Head of caudate nucleus (tissue), 42 donors: ENCODE data around the gene CUX1.
"Not testable (repeated sequence)": the region's sequence is repeated elsewhere in the genome, so short reads cannot be mapped to it uniquely, and the experiment has no call there.

Experiments used
- DNase-seq, 42 donors: peaks; one replicate each; pipeline versions ENCODE4 v3.0.0 to v3.0.0-alpha.2; 2020 to 2021; ENCODE audit warnings: mixed read lengths in 7 of 42
- intact Hi-C: fragments of 100-400 bp; cut with DNase I; formaldehyde crosslinking; loops from one replicate; pipeline ENCODE4 v1.15.0; 2022

CUX1 gene

GRCh38 chr7:102183848-102184247 is 366.4 kb downstream of the CUX1 start:
- intact Hi-C loops, result not testable (repeated sequence)

GRCh38 chr7:102184303-102184702 is 366.9 kb downstream of the CUX1 start:
- DNase-seq, result no peak
- intact Hi-C loops, result no loop called here

More at GRCh38 chr7:102183848-102184247, 366.4 kb downstream of the CUX1 start:
- DNase-seq, result not testable (repeated sequence)

GRCh38 chr7:102185796-102186195 is 368.4 kb downstream of the CUX1 start:
- intact Hi-C loops, result no loop called here
- DNase-seq, result no peak

GRCh38 chr7:102186306-102186705 is 368.9 kb downstream of the CUX1 start:
- intact Hi-C loops, result no loop called here
- no peak for DNase-seq

DNA sequence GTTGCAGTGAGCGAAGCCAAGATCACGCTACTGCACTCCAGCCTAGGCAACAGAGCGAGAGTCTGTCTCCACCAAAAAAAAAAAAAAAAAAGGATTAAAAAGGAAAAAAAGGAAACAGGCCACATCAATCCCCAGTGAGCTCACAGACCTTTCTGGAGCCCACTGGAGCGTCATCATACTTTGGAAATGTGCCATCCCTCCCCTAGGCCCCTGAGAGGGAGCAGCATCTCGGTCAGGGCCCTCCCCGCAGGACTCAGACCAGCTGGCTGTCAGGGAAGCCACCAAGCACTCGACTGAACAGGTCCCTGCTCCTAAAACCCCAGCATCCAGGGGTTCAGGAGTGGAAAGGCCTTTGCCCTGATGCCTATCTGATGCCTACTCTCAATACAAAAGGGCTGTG is 371.3 kb downstream of the CUX1 start:
- intact Hi-C loops, result no loop called here
- no peak for DNase-seq

DNA sequence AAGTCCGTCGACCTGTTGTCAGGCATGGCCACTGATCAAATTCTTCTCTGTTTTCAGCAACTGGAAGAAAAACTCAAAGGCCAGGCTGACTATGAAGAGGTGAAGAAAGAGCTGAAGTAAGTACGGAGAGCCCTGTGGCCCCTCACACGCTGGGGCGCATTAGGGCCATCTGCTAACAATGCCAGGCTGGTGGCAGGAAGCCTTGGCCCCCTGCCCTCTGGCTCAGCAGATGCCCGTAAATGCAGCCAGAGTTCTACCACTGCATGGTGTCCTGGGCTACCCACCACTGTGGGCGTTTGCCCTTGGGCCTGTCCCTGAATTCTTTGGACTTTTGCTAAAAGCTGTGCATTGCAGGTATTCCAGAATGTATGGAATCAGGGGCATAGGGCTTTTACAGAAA is 372.3 kb downstream of the CUX1 start:
- DNase-seq, result peak in 6 of 42 donors; percentile 14 to 54 (median 26)
- intact Hi-C loops, result no loop called here

DNA sequence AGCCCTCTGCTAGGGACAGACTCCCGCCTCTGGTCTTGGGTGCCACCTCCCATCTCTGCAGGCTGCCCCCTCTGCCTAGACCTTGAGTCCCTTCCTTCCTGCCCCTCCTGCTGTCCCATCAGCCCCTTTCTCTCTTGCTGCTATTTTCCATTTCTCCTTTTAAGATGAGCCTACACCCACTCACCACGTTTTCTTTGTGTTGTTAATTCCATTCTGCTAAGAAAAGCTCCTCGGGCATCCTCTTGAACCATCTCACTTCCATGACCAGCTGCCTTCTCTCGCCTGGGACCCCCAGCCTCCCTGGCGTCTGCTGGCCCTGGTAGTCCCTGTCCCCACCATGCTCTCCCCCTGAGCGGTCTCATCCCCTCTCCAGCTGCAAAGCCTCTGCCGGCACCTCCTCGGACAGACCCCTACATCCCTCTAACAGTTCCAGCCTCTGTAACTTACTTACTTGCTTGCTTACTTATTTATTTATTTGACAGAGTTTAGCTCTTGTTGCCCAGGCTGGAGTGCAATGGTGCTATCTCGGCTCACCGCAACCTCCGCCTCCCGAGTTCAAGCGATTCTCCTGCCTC is 373.4 kb downstream of the CUX1 start:
- intact Hi-C loops, result no loop called here

DNA sequence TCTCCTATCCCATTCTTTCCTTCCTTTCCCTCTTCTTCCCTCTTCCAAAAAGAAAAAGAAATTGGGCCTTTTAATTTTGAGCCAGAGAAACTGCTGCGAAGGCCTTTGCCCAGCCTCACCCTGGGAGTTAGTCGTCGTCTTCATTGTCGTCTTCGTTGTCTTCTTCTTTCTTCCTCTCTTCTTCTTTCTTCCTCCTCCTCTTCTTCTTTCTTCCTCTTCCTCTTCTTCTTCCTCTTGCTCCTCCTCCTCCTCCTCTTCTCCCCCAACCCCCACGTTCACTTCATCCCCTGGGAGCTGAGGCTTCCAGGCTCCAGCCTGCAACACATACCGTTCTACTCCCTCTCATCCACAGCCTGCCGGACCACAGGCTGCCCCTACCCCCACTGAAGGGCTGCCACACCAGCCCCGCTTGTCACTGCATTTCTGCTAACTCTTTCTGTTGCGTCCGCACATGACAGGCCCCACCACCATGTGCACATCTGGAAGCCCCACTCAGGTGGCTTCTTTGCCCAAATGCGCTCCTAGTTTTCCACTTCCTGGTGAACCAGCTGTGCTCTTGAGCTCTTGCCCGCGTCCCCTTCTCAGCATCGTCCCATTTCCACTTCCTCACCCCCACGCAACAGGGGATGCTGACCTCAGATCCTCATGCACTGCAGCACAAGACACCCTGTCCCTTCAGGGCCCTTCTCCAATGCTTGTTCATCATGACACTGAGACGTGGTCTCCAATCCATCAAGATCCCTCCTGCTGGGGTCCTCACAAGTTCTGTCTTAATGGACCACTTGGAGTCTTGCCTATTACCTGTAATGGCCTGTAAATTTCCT is 374.3 kb downstream of the CUX1 start:
- no peak for DNase-seq

More for the DNA sequence above, 373.4 kb downstream of the CUX1 start:
- no peak for DNase-seq

DNA sequence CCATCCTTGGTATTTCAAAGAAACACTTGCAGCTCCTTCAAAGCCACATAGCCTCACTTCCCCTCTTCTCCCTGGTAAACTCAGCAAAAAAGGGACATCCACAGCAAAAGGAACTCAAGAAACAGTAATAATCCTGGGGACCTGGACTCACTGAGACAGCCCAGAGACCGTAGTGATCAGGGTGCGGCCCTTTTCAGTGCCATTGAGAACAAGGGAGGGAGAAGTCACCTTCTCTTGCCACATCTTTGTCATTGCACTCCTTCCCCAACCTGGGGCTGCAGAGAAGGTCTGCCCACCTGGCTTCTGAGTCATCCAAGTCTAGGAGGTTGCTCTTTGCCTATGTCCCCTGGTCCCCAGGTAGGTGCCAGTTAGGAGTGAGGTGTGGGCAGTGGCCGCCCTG is 375.4 kb downstream of the CUX1 start:
- intact Hi-C loops, result no loop called here
- no peak for DNase-seq

More for the DNA sequence above, 374.3 kb downstream of the CUX1 start:
- intact Hi-C loops, result no loop called here

- intact Hi-C loops, result no loop called here
- no peak for DNase-seq
These were observed 376.4 kb downstream of the CUX1 start for GRCh38 chr7:102193806-102194205.

DNA sequence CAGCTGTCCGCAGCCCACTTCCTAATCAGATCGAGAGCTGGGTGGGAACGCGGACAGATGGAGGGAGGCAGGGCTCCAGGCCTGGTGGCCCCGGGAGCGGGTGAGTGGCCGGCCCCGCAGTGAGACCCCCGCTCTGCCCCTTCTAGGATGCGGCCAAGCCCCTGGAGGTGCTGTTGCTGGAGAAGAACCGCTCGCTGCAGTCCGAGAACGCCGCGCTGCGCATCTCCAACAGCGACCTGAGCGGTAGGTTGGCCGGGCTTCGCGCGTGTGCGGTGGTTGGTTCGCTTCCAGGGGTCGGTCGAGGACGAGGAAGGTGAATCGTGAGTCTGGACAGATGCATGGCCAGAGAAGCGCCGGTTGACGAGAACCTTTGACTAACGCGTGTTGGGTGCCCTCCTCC is 377.9 kb downstream of the CUX1 start:
- intact Hi-C loops, result no loop called here
- DNase-seq, result no peak

GRCh38 chr7:102196028-102196427 is 378.6 kb downstream of the CUX1 start:
- no peak for DNase-seq
- intact Hi-C loops, result no loop called here

- DNase-seq, result no peak
- intact Hi-C loops, result no loop called here
These were observed 379.7 kb downstream of the CUX1 start for GRCh38 chr7:102197161-102197560.

DNA sequence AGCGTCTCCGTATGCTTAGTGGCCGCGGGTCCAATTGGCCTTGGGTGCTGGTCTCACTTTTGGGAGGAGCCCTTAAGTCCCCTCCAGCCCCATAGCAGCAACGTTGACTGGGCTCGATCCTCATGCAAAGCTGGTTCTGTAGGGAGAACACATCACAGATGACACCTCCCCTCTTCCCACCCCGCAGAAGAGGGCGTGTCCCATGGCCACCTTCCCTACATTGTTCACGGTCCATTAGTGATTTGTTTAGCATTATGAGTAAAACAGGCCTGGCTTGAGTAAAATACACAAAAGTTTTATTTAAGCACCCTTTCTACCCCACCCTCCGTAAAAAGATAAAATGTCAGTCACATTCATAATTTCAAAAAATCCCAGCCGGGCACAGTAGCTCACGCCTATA is 380.2 kb downstream of the CUX1 start:
- DNase-seq, result no peak
- intact Hi-C loops, result no loop called here

DNA sequence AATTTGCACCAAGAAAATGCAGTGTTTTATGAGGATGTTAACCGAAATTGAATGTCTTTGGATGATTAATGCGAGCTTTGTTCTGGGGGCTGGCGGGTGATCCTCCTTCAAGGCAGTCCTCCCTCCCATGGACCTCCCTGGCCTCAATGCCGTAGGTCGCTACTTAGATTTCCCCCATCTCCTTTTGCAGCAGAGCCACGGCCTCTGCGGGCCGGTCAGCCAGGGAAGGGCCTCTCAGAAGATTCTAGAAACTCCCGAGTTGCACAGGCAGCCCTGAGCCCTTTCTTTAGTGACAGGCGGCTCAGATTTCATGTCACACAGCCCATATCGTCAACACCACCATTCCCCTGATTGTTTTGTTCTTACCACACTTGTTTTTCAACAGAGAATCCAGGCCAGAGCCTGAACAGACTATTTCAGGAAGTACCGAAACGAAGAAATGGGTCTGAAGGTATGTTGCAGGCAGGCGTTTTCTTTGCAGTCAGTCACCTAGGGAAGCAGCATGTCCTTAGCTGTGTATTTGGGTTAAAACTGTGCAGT is 381.1 kb downstream of the CUX1 start:
- intact Hi-C loops, result no loop called here
- no peak for DNase-seq

- intact Hi-C loops, result no loop called here
- DNase-seq, result no peak
These were observed 384.1 kb downstream of the CUX1 start for GRCh38 chr7:102201576-102201975.

DNA sequence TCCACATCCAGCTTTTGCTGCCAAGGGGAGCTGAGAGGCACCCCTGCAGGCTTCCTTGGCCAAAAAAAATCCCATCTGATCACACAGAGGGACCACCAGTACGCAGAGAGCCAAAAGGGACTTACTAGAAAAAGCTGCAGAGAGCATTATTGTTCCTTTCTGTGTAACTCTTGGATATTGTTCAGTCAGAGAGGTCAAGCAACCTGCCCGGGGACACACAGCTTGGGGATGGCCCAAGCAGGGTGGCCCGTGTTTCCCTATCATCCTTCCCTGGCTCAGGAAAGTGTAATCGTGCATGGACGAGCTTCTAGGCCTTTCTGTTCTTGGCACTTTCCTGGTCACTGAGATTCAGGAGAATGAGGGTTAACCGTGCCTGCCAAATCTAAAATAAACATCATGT is 385.1 kb downstream of the CUX1 start:
- DNase-seq, result no peak
- intact Hi-C loops, result no loop called here

DNA sequence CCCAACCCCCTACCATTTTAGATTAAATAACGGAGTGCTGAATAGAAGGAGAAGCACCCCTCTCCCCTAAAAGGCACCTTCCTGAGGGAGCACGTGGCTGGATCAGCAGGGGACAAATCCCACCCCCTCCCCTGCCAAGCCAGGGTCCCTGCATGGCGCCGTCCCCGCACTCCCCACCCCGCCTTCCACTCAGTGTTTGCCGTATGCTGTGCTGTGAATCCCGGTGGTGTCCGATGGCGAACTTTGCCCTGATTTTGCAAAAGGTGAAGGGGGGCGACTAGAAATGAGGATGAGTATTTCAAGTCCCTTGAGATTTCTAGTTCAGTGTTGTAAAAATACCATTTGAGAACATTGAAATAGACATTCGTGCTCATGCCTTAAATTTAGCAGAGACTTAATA is 385.8 kb downstream of the CUX1 start:
- intact Hi-C loops, result no loop called here
- no peak for DNase-seq

DNA sequence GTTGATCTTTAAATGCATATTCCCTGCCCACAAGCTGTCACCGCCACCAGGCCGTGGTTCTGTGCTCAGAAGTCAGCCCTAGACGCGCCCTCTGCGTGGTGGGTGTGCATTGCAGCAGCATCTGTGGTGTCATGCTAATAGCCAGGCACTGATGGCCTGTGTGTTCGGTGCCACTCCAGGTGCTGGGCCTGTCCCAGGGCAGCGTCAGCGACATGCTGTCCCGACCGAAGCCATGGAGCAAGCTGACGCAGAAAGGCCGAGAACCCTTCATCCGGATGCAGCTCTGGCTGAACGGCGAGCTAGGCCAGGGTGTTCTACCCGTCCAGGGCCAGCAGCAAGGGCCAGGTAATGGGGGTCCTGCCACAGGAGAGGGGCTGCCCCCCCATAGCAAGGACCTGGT is 386.8 kb downstream of the CUX1 start:
- intact Hi-C loops, result no loop called here
- DNase-seq, result no peak

GRCh38 chr7:102205915-102206314 is 388.5 kb downstream of the CUX1 start:
- intact Hi-C loops, result no loop called here
- DNase-seq, result peak in 17 of 42 donors; percentile 12 to 58 (median 26)

- intact Hi-C loops, result no loop called here
- DNase-seq, result peak in 36 of 42 donors; percentile 8 to 84 (median 44)
These were observed 391.4 kb downstream of the CUX1 start for GRCh38 chr7:102208826-102209225.
